Bronchus fibroblast of lung (primary cell): ENCODE data around the gene EIF4G2. TPM values are rescaled to one million over a fixed set of nuclear protein-coding genes. Genes with fewer than 3 reads are reported as not detected.

Experiments used
- total RNA-seq: library from RNA; depleted of rRNA; stranded (reverse); fragments of >200 nt; gene quantifications from 2 replicates; pipeline ENCODE4 v1.2.3, GENCODE V29; 2015

EIF4G2 gene
- total RNA-seq: 487 and 516 TPM in 2 replicates

DNA sequence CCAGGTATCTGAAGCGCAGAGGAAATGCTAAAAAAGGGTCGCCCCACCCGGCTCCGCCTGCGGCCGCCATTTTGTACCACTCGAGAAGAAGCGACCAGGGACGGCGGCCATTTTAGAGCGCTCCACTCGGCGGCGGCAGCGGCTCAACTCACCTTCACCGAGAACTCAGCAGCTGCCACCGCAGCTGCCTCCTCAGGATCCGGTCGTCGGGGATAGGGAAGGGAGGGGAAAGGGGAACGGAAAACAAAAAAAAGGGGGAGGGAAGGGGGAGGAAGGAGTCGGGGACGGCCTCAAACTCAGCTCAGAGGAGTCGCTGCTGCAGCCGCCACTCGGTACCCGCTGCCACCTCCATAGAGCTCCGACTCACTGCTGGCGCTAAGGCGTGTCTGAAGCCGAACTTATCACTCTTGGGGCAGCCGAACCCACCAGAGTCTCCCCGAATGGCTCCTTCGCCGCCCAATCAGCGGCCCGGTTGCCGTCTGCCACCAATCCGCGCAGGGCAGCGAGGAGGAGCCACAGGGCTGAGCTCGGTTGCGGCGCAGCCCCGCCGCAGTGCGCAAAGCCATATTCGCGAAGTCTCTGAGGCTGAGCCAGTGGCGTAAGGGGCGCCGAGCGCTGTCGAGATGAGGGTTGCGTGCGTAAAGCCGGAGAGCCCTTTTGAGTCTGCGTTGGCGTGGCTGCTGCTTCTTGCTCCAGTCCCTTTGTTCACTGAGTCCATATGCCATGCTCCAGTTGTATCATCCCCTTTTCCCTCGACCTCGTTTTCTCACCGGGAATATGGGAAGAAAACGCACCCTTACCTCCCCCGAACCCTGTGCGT is at the start of gene EIF4G2:
TSS of gene EIF4G2 (minus strand) at position 374 of the 820 bp plus-strand sequence.

DNA sequence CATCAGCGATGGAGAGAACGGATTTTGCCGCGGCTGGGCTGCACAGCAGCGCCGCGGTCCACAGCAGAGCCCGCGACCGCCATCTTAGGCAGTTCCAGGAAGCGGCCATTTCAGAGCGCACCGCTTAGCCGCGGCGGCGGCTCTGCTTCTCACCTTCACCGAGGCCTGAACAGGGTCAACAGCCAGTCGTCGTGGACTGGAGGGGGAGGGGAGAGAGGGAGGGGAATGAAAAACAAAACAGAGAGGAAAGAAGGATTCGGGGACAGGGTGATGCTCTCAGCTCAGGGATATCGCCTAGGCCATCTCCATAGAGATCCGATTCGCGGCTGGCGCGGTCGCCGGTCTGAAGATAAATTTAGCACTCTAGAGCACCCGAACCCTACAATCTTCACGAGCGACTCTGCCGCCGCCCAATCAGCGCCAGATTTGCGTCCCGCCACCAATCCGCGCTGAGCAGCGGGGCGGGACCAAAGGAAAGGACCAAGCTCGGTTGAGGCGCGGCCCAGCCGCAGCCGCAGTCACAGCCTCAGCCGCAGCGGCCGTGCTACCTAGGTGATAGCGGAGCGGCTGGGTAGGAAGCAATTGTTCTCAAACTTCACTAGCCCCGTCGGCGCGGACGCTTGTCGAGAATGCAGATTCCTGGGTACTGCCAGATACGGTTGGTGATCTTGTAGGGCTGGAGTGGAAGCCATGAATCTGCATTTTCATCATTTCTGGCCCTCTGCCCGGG is 49.1 kb upstream of the EIF4G2 start, which contains the start of gene ZBED5:
TSS of gene ZBED5 (minus strand) at position 345 of the 730 bp plus-strand sequence. CDS start 3,108 bp downstream, outside the sequence.

DNA sequence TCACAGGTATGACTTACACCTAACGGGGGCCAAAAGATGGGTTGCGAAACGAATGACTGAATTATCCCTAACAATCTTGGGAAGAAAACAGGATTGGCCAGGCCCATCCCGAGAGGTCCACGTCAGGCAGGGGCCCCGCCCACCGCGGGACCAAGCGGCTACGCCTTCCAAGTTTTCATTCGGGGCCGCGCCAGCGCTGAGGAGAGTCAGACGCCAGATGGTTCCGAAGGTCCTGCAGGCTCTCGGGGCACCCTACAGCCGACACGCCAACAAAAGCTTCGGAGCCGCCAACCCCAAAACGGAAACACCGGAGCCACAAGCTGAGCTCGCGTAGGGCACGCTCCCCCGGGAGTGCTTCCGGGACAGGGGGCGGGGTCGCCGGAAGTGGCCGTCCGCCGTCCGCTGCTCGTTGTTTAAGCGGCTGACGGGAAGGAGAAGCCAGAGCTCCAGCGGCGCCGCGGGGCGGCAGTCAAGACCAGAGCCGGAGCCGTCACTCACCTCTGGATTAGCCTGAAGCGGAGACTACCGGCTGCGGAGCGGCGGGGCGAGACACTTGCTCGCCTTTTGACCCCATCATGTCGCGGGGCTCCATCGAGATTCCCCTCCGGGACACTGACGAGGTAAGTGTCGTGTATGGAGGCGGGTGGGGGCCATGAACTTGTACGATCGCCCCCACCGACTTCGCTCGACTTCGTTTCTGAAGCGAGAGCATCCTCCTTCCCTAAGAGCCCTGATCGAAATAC is 57.7 kb downstream of the EIF4G2 start, which contains the start of gene CTR9:
TSS of gene CTR9 (plus strand) at position 409 of the 743 bp plus-strand sequence. CDS start at position 576, 167 bp downstream.

Other genes with a start within 250 kb of the EIF4G2 start
- gene LYVE1, start 240.3 kb downstream of the EIF4G2 start, total RNA-seq: not detected in 2 replicates
- gene IRAG1, start 115.2 kb downstream of the EIF4G2 start, total RNA-seq: 0.59 and 0.67 TPM in 2 replicates
- gene CTR9, start 57.7 kb downstream of the EIF4G2 start, total RNA-seq: 15.6 TPM in 2 replicates
- 16.9 and 19.5 TPM in 2 replicates for gene ZBED5, start 49.1 kb upstream of the EIF4G2 start, total RNA-seq